GM12873 (cell line): Measurements from ENCODE around the gene PRUNE2.
A peak's percentile ranks its signal among the peaks of the same experiment; 100 is the strongest.

Experiments
- TF ChIP-seq, protein P1 (sequence below): IDR thresholded peaks from 2 replicates; pipeline ENCODE4 v1.5.1; 2012; ENCODE audit warnings: low read depth, mild to moderate bottlenecking, moderate library complexity, low read length, control low read depth; ENCODE audit not compliant: insufficient read depth; ENCODE audit errors: missing control alignments

Gene PRUNE2

DNA sequence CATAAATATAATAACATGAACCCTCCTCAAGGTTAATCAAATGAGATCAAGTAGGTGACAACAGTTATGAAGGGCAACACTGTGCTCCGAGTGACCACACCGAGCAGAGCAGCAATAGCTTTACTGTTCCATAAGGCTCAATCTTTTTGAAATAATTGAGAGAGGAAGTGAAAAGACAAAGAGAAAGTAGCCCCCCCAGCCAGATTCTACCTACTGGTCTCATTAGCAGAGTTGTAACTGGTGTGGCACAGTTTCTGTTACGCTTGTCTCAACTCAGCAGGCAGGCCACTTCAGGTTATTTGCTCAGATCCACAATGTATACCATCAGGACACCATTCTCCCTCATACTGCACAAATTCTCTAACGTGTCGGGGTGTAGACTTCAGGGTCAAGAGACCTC lies 14.0 kb downstream of the PRUNE2 start:
- TF ChIP-seq, protein P1, sequence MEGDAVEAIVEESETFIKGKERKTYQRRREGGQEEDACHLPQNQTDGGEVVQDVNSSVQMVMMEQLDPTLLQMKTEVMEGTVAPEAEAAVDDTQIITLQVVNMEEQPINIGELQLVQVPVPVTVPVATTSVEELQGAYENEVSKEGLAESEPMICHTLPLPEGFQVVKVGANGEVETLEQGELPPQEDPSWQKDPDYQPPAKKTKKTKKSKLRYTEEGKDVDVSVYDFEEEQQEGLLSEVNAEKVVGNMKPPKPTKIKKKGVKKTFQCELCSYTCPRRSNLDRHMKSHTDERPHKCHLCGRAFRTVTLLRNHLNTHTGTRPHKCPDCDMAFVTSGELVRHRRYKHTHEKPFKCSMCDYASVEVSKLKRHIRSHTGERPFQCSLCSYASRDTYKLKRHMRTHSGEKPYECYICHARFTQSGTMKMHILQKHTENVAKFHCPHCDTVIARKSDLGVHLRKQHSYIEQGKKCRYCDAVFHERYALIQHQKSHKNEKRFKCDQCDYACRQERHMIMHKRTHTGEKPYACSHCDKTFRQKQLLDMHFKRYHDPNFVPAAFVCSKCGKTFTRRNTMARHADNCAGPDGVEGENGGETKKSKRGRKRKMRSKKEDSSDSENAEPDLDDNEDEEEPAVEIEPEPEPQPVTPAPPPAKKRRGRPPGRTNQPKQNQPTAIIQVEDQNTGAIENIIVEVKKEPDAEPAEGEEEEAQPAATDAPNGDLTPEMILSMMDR = no peak

DNA sequence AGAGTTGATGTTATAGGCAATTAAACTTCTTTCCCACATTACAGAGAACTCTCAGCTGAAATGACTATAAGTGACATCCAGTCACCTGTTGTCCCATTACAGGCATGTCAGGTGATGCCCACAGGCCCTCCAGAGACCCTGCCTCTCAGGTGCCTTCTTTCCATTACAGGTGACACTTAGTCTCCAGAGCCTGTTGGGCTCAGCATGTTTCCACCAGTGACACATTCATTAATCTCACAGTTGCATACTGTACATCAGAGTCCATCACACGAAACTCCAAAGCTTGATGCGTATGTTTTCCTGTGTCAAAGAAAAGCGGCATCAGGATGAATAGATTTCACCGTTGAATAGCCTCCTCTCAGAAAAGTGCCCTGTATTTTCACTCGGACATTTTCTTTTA lies 14.6 kb downstream of the PRUNE2 start:
- TF ChIP-seq, protein P1 = no peak

DNA sequence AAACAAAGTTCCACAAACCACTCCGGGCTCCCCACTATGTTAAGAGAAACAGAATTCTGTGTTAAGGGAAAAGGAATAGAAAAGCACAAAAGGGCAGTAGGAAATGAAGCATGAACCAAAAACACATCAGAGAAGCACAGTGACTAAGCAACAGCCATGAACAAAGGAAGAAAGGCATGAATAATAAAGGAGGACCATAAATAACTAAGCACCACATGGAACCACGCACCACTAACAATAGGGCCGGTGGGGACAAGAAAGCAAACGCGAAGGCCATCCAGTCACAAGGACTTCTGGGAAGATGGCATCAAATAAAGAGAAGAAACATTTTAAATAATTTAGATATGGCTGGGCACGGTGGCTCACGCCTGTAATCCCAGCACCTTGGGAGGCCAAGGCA lies 18.0 kb downstream of the PRUNE2 start:
- TF ChIP-seq, protein P1 = no peak

DNA sequence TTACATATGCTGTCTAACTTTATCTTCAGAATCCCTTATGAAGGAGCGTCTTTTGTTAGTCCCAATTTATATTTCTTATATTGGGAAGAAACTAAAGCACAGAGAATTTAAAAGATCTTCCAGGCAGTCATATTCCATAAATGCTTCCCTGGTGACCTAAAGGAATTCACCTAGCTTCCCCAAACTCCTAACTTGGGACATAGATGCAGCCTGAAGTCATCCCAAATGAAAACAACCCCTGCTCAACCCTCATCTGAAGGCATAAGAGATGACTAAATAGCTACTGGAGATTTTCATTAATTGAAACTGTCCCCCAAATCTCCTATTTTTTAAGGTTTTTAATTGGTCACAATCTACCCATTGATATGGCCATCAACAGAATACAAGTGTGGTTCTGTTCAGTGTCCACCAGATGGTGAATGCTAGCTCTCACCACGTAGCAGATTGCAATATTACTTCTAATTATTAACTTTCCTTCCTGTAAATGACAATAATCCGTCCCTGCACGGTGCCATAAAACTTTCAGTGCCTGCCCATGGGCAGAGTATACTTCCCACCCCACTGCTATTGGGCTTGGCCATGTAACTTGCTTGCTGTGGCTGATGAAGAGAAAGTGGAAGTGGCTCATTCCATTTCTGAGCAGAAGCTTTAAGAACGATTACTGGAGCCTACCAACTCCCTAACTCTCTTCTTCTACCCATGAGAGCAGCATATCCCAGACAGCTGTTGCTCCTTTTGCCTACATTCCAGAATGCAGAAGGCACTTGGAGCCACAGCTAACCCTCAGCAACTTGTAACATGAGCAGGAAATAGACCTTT lies 18.7 kb downstream of the PRUNE2 start:
- TF ChIP-seq, protein P1 = peak; percentile 20

DNA sequence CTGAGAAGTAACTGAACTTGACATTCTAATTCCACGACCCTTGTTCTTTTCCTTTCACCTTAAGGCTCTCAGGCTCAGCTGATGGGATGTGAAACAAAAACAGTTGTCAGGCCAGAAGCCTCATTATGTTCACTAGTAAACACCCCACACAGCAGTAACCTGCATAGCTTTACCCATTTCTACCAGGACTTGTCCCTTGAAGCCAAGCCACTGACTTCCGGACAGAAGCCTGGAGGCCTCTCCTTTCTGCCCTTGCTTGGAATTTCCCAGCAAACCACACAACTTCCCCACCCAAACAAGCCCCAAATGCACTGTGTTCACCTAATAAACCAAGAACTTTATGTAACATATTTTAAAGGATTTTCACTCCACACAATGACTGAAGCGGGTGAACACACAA lies 19.6 kb downstream of the PRUNE2 start:
- TF ChIP-seq, protein P1 = no peak

DNA sequence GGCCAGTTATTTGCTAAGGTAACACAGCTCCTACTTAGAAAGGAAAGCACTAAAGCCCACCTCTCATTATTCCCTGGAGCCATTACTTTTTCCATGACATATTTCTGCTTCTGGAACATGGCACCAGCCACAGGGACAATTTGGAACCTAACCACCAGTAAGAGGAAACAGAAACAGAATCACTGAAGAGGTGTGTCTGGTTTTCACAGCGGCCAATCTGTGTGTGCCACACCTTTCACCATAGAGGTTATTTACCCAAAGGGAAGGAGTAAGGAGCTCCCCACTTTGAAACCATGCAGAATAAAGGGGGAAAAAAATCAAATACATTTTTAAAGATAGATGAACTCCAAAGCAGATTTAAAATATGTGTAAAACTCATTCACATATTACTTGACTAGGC lies 21.1 kb downstream of the PRUNE2 start:
- TF ChIP-seq, protein P1 = no peak

DNA sequence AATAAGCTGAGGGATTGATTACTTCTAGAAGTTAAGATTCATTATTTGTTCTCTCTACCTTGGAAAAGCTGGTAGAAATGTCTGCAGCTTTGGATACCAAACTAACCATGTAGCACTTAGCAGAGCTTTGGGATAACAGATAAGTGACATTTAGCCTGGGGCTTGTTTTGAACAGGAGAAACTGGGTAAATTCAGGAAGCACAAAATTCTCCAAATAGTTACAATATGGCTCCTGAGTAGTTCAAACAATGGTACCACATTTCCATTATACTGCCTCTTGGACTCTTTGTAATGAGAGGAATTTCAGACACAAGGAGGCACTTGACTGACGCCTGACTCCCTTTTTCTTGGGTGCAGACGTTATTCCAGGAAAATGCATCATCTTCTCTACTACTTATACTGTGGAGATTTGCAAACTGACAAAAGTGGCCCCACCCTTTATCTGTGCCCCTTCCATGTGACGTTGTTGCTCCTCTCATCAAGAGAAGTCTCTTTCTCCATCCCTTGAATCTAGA lies 22.5 kb downstream of the PRUNE2 start:
- TF ChIP-seq, protein P1 = no peak
